Measurements from ENCODE around the gene IL18BP.

Gene IL18BP

DNA sequence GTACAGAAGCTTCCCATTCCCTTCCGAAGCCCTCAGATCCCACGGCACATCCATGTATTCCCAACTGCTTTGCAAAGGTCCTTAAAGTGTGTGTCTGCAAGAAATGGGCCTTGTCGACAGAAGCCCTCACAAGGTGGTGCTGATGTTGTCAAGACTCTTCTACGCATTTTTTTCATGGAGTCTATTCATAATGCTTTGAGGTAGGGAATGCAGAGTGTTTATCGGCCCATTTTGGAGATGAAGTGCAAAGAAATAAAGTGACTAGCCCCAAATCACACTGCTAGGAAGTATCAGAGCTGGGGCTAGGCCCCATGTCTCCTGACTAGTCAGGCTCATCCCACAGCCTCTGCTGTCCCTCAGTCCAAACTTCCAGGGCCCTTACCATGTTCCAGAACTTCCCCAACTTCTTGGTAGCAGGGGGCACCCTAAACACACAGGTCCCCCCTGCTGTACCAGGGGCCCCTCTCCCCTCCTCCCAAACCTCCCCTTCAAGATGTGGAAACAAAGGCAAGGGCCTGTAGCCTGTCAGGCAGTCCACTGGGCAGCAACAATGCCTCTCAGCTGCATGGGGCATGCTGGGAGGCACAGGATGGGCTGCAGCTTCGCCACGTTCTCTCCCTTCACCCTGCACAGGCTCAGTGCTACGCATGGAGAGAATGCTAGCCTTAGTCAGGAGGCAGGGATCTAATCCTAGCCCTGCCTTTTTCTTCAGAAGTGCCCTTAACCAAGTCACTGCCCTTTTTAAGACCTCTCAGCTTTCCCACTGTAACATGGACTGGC lies 7.8 kb downstream of the IL18BP start:
- peak overlapping the region; percentile 60 for H3K27ac ChIP-seq
- TF ChIP-seq, protein P1, sequence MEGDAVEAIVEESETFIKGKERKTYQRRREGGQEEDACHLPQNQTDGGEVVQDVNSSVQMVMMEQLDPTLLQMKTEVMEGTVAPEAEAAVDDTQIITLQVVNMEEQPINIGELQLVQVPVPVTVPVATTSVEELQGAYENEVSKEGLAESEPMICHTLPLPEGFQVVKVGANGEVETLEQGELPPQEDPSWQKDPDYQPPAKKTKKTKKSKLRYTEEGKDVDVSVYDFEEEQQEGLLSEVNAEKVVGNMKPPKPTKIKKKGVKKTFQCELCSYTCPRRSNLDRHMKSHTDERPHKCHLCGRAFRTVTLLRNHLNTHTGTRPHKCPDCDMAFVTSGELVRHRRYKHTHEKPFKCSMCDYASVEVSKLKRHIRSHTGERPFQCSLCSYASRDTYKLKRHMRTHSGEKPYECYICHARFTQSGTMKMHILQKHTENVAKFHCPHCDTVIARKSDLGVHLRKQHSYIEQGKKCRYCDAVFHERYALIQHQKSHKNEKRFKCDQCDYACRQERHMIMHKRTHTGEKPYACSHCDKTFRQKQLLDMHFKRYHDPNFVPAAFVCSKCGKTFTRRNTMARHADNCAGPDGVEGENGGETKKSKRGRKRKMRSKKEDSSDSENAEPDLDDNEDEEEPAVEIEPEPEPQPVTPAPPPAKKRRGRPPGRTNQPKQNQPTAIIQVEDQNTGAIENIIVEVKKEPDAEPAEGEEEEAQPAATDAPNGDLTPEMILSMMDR (conservative IDR thresholded peaks at IDR 0.05), result no peak

DNA sequence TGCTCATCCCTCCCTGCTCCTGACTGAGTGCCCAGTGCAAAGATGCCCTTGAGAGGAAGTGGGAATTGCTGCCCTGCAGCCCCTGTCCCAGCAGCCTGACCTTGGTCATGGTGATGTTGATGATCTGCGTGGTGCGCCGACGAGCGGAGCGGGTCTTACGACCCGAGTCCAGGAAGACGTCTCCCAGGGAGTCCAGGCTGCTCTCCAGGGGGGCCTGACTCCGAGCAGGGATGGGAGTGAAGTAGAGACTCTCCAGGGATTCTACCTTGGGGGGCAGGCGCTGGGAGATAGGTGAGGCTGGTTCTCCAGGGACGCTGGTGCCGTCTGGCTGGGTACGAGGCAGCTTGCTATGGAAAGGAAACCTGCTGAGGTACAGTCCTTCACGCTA lies 8.4 kb downstream of the IL18BP start:
- peak overlapping the region; percentile 60 for H3K27ac ChIP-seq
- TF ChIP-seq, protein P1 (conservative IDR thresholded peaks at IDR 0.05), result no peak

DNA sequence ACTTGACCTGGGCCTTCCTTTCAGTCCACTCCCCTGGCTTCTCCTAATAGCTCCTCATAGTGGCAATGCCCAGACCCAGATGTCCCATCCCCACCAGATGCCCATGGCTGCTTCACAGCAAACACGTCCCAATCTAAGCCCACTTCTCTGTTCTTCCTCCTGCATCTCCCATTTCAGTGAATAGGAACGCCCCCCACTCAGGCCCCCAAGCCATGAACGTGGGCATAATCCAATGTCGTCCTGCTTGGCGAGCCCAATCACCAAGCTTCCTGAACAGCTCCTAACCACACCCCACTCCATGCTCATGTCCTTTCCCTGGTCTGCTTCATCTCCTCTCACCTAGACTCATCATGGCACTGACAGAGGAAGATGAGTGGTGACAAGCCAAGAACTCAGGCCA lies 8.9 kb downstream of the IL18BP start:
- TF ChIP-seq, protein P1 (conservative IDR thresholded peaks at IDR 0.05), result no peak

DNA sequence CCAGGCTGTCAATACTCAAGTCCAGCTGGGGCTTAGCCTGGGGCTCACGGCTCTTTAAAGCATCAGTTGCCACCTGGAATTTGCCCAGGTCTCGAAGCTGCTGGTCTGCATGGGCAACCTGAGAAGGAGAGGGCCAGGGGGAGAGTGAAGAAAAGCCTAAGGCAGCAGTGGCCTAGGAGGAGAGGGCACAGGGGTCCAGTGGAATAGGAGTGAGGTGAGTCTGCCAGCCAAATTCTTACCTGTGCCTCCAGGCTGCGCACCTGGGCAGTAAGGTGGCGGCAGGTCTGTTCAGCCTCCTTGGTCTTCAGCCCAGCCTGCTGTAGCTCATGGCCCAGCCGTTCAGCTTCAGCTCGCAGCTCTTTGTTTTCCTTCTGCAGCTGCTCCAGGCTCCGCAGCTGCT lies 10.0 kb downstream of the IL18BP start:
- TF ChIP-seq, protein P1 (conservative IDR thresholded peaks at IDR 0.05), result no peak
- H3K27ac ChIP-seq, result peak overlapping the region; percentile 60

More for the DNA sequence above, 8.9 kb downstream of the IL18BP start:
- peak overlapping the region; percentile 60 for H3K27ac ChIP-seq

DNA sequence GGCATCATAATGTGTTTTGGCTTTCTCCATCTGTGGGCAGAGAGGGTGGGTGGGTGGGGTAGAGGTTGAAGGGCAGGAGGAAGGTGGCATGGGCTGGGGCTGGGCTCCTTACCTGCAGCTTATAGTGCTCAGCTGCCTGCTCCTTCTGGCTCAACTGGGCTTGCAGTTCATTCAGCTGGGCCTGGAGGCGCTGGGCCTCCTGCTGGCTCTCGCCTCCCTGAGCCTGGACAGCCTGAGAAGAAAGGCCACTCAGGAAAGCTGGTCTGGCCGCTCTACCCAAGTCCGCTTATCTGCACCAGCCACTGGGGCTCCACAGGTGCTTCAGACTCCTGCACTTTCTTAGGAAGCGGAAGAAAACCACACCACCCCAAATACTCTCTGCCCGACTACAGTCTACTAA lies 10.4 kb downstream of the IL18BP start:
- H3K27ac ChIP-seq, result peak overlapping the region; percentile 60
- TF ChIP-seq, protein P1 (conservative IDR thresholded peaks at IDR 0.05), result no peak

DNA sequence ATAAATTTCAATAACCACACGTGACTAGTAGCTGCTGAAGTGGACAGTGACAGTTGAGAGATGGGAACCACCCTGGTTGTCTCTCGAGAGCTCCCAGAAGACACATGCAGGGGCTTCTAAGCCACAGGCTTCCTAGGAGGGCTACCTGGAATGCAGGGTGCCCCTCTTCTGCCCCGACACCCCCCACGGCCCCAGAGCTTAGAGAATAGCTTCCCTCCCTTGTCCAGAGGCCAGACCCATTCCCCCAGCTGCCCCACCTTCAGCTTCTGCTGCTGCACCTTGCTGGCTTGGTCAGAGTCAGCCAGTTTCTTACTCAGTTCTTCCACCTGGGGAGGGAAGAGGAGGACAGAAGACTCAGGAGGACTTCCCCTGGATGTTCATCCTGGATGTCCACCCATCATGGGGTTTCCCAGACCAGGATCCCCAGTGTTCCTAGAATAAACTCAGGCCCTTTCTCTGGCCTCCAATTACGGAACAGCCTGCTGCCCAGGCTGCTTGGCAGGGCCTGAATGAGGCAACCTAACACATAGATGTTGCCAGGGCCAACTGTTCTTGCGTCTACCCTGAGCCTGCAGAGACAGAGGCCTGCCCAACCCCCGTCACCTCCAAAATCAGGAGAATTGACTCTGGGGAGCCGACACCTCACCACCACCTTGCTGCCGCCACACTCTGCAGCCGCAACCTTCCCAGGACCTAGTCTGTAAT lies 12.0 kb downstream of the IL18BP start:
- H3K27ac ChIP-seq, result 0 out of 2 replicates have a peak overlapping the region, but pooled peaks have one; percentile 60
- TF ChIP-seq, protein P1 (conservative IDR thresholded peaks at IDR 0.05), result no peak

DNA sequence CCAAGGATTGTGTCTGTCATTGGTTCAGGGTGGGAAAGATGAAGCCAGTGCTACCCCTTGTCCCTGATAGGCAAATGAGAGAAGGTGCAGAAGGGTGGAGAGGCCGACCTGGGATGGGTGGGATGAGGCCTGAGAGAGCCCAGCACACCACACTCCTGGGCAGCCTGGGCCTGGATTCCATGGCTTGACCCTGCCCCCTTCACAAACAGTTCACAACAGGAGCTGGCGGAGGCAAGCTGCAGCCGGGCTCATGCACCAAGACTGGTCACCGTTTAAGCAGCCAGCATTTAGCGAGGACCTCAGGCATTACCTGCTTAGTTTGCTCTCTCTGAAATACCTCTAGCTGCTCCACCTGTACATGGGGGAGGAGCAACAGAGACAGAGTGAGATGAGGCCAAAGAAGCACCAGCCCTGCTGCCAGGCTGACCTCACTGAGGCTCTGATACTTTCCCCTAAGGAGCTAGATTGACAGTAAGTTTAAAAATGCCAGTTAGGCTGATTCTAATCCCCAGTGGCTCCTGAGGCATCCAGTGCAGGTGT lies 13.5 kb downstream of the IL18BP start:
- TF ChIP-seq, protein P1 (conservative IDR thresholded peaks at IDR 0.05), result no peak
- H3K27ac ChIP-seq, result peak overlapping the region; percentile 22; the same call in 1 of the 2 replicates
